H1 (cell line): ENCODE results near the gene ARHGAP8. TPM values are rescaled to one million over a fixed set of nuclear protein-coding genes. Genes with fewer than 3 reads are reported as not detected.

Source experiments
- CTCF ChIA-PET: fragments of 300-600 bp; sonication (Branson Sonifier 250); formaldehyde crosslinking; loops from one replicate; lab custom pipeline; 2021; ENCODE audit not compliant: partially characterized antibody; lab: Charles Lee
- POLR2A ChIA-PET: fragments of 300-600 bp; sonication (Branson Sonifier 250); formaldehyde crosslinking; loops from one replicate; lab custom pipeline; 2021; ENCODE audit warnings: inconsistent platforms; ENCODE audit not compliant: partially characterized antibody; lab: Charles Lee
- DNase-seq, 2 experiments: peaks; one replicate each; pipeline versions ENCODE4 v3.0.0 to v3.0.0-alpha.2; 2010 to 2022; ENCODE audit warnings: low spot score in 2 of 2, low read depth in 1 of 2, mixed read lengths in 1 of 2
- FAIRE-seq: peaks from 2 replicates; lab custom pipeline; 2011; peaks lifted over from hg19 to GRCh38; lab: Jason Lieb, UNC
- H2AFZ ChIP-seq: 2 replicates; pipeline ENCODE4 v1.8.1; 2012; ENCODE audit warnings: low read length, inconsistent platforms
- H2AK5ac ChIP-seq: 2 replicates; pipeline ENCODE4 v1.6.1; 2013; ENCODE audit warnings: low read depth, low read length
- H2BK120ac ChIP-seq: replicated peaks from 2 replicates; pipeline ENCODE3; 2013; ENCODE audit warnings: low read depth, low read length, inconsistent platforms
- H2BK12ac ChIP-seq: 2 replicates; pipeline ENCODE4 v1.6.1; 2013; ENCODE audit warnings: low read depth, low read length
- H2BK15ac ChIP-seq: 2 replicates; pipeline ENCODE4 v1.6.1; 2013; ENCODE audit warnings: low read length
- H2BK20ac ChIP-seq: 2 replicates; pipeline ENCODE4 v1.6.1; 2013; ENCODE audit warnings: low read length
- H2BK5ac ChIP-seq: 2 replicates; pipeline ENCODE4 v1.6.1; 2013; ENCODE audit warnings: low read depth, low read length
- H3K14ac ChIP-seq: 2 replicates; pipeline ENCODE4 v1.6.1; 2013; ENCODE audit warnings: inconsistent platforms; ENCODE audit not compliant: insufficient read length
- H3K18ac ChIP-seq: 2 replicates; pipeline ENCODE4 v1.6.1; 2013; ENCODE audit warnings: low read length; ENCODE audit errors: extremely low read depth
- H3K23ac ChIP-seq: 2 replicates; pipeline ENCODE4 v1.6.1; 2013; ENCODE audit warnings: inconsistent platforms; ENCODE audit not compliant: insufficient read length
- H3K23me2 ChIP-seq: 2 replicates; pipeline ENCODE4 v1.6.1; 2013; ENCODE audit warnings: low read depth, low read length
- H3K27ac ChIP-seq: 2 replicates; pipeline ENCODE4 v1.6.1; 2011; ENCODE audit warnings: low read depth, low read length, inconsistent platforms
- H3K27me3 ChIP-seq, 4 experiments: replicated peaks in 1 of 4; 1 replicate in 1 of 4; 2 replicates in 3 of 4; pipeline versions ENCODE4 v1.6.1 to v1.8.1; 2011 to 2013; ENCODE audit warnings: low read length in 3 of 4, mild to moderate bottlenecking in 3 of 4, inconsistent platforms in 2 of 4, mixed read lengths in 2 of 4, moderate library complexity in 1 of 4; ENCODE audit not compliant: control insufficient read depth in 3 of 4, insufficient read depth in 3 of 4; ENCODE audit errors: extremely low read depth in 1 of 4
- H3K36me3 ChIP-seq, 4 experiments: 2 replicates each; pipeline versions ENCODE4 v1.6.1 to v1.8.1; 2011 to 2013; ENCODE audit warnings: mild to moderate bottlenecking in 4 of 4, low read length in 3 of 4, moderate library complexity in 2 of 4, control low read depth in 1 of 4, inconsistent platforms in 1 of 4; ENCODE audit not compliant: insufficient read depth in 4 of 4, control insufficient read depth in 2 of 4
- H3K4ac ChIP-seq: replicated peaks from 2 replicates; pipeline ENCODE3; 2013; ENCODE audit warnings: low read length, low read depth, mixed read lengths, inconsistent platforms; ENCODE audit not compliant: insufficient read length
- H3K4me1 ChIP-seq, 4 experiments: replicated peaks in 1 of 4; 1 replicate in 1 of 4; 2 replicates in 3 of 4; pipeline versions ENCODE4 v1.6.1 to v1.8.1; 2011 to 2013; ENCODE audit warnings: low read length in 3 of 4, inconsistent platforms in 2 of 4, mixed read lengths in 1 of 4; ENCODE audit not compliant: insufficient read depth in 4 of 4, control insufficient read depth in 3 of 4
- H3K4me2 ChIP-seq, 2 experiments: 2 replicates each; pipeline versions ENCODE4 v1.6.1 to v1.8.1; 2011 to 2013; ENCODE audit warnings: low read depth in 2 of 2, low read length in 2 of 2, control low read depth in 1 of 2, inconsistent platforms in 1 of 2, mild to moderate bottlenecking in 1 of 2; ENCODE audit not compliant: insufficient read depth in 1 of 2
- H3K4me3 ChIP-seq, 4 experiments: fragments of 200-600, 300-600 bp in 1 of 4; sonication (generic), shearing (Covaris generic), sonication (Bioruptor Twin) in 1 of 4; 2 replicates each; pipeline versions ENCODE4 v1.5.1 to v1.8.1; 2011 to 2016; ENCODE audit warnings: low read length in 4 of 4, low read depth in 3 of 4, control low read depth in 2 of 4, inconsistent platforms in 2 of 4, mild to moderate bottlenecking in 2 of 4, mixed read lengths in 1 of 4, moderate library complexity in 1 of 4; ENCODE audit not compliant: insufficient read depth in 2 of 4; ENCODE audit errors: extremely low read depth in 1 of 4
- H3K56ac ChIP-seq: replicated peaks from 2 replicates; pipeline ENCODE3; 2013; ENCODE audit warnings: low read depth, mild to moderate bottlenecking, mixed read lengths, low read length, inconsistent platforms; ENCODE audit not compliant: insufficient read length
- H3K79me1 ChIP-seq: 2 replicates; pipeline ENCODE4 v1.6.1; 2013; ENCODE audit warnings: low read depth, low read length, control low read depth
- H3K79me2 ChIP-seq, 2 experiments: 2 replicates each; pipeline versions ENCODE4 v1.6.1 to v1.8.1; 2012 to 2013; ENCODE audit warnings: low read length in 2 of 2, mild to moderate bottlenecking in 2 of 2, inconsistent platforms in 1 of 2; ENCODE audit not compliant: insufficient read depth in 2 of 2, control insufficient read depth in 1 of 2
- H3K9ac ChIP-seq, 4 experiments: replicated peaks in 1 of 4; 1 replicate in 1 of 4; 2 replicates in 3 of 4; pipeline versions ENCODE4 v1.6.1 to v1.8.1; 2011 to 2013; ENCODE audit warnings: low read depth in 3 of 4, low read length in 3 of 4, control low read depth in 2 of 4, mild to moderate bottlenecking in 2 of 4, moderate library complexity in 2 of 4, inconsistent platforms in 1 of 4; ENCODE audit errors: extremely low read depth in 1 of 4
- H3K9me3 ChIP-seq, 2 experiments: 2 replicates each; pipeline versions ENCODE4 v1.6.1 to v1.8.1; 2012 to 2013; ENCODE audit warnings: mild to moderate bottlenecking in 2 of 2, moderate library complexity in 2 of 2, control low read depth in 1 of 2, inconsistent platforms in 1 of 2, low read depth in 1 of 2, low read length in 1 of 2, mixed read lengths in 1 of 2; ENCODE audit not compliant: insufficient read depth in 2 of 2
- H4K20me1 ChIP-seq, 2 experiments: replicated peaks in 1 of 2; 2 replicates each; pipeline versions ENCODE3 to v1.8.1; 2011 to 2013; ENCODE audit warnings: inconsistent platforms in 2 of 2, low read length in 2 of 2, mild to moderate bottlenecking in 1 of 2; ENCODE audit not compliant: insufficient read depth in 2 of 2, control insufficient read depth in 1 of 2
- H4K5ac ChIP-seq: 2 replicates; pipeline ENCODE4 v1.6.1; 2013; ENCODE audit warnings: low read length, low read depth, mixed read lengths, inconsistent platforms; ENCODE audit not compliant: insufficient read length
- H4K8ac ChIP-seq: 2 replicates; pipeline ENCODE4 v1.8.0; 2013; ENCODE audit warnings: mild to moderate bottlenecking, moderate library complexity, low read length, inconsistent platforms; ENCODE audit not compliant: insufficient read depth; ENCODE audit errors: extremely low read depth
- H4K91ac ChIP-seq: replicated peaks from 2 replicates; pipeline ENCODE3; 2013; ENCODE audit warnings: low read length, mixed read lengths, inconsistent platforms; ENCODE audit not compliant: insufficient read length
- HDAC2 ChIP-seq, 2 experiments: fragments of 300-600 bp in 1 of 2; sonication (generic) in 1 of 2; IDR thresholded peaks; 2 replicates each; pipeline ENCODE4 v1.6.1; 2011 to 2012; ENCODE audit warnings: low read depth in 2 of 2, low read length in 2 of 2, mild to moderate bottlenecking in 2 of 2, moderate library complexity in 2 of 2, borderline replicate concordance in 1 of 2, inconsistent platforms in 1 of 2
- SIN3A ChIP-seq, 2 experiments: IDR thresholded peaks in 1 of 2; conservative IDR thresholded peaks in 1 of 2; 2 replicates each; pipeline ENCODE4 v1.6.1; 2011 to 2012; ENCODE audit warnings: low read length in 2 of 2, improper control_type of control experiment in 1 of 2, low read depth in 1 of 2, mild to moderate bottlenecking in 1 of 2
- whole genome bisulfite sequencing, 2 experiments: shearing (Covaris generic) in 1 of 2; methylation state at CpG; one replicate each; pipeline versions ENCODE4 v1.1.6 to v1.1.7; 2013 to 2015; ENCODE audit warnings: low lambda C conversion rate in 2 of 2, mixed read lengths in 2 of 2, inconsistent platforms in 1 of 2, low coverage in 1 of 2, missing lambda C conversion rate in 1 of 2; ENCODE audit not compliant: insufficient replicate concordance in 2 of 2, insufficient coverage in 1 of 2, insufficient read length in 1 of 2; ENCODE audit errors: extremely low coverage in 1 of 2, missing lambda C conversion rate in 1 of 2; 5-methylcytosine and 5-hydroxymethylcytosine counted together
- polyA plus RNA-seq, 7 experiments: library from polyadenylated mRNA; depleted of rRNA in 3 of 7; stranded (reverse) in 5 of 7; unstranded in 2 of 7; fragments of >200 nt in 5 of 7; fragments of 200-250 nt in 2 of 7; gene quantifications; 1 replicate in 5 of 7; 2 replicates in 1 of 7; 4 replicates in 1 of 7; pipeline versions ENCODE4 v1.2.1 to v1.2.3, GENCODE V29; 2011 to 2013; ENCODE audit warnings: missing spikeins in 2 of 7, mixed read lengths in 2 of 7
- total RNA-seq: library from RNA; stranded (reverse); fragmentation: NEBNext Ultra II Directional; extraction: Animal tissue kit (Norgen Biotek cat#: 25700); gene quantifications from 2 replicates; pipeline ENCODE4 v1.2.1, GENCODE V29; 2021

The ARHGAP8 gene
- total and polyA plus RNA-seq, 2 of the 8 experiments (the other 6 are each of a cell fraction or from before 2014, with no cell fraction given) = 35.6 to 47.7 TPM

- Histone ChIP-seq H3K4ac (no peak overlapping the region), H3K79me2 (no peaks in the 10 kb centered on the region), H4K8ac (no peak overlapping the region), H3K23me2 (no peaks in the 10 kb centered on the region), H4K20me1 (no peaks in the 10 kb centered on the region), H2AFZ (no peak overlapping the region), H3K79me1 (no peaks in the 10 kb centered on the region), H3K36me3 (no peaks in the 10 kb centered on the region), H2AK5ac (no peak overlapping the region), H3K56ac (no peak overlapping the region), H3K18ac (no peak overlapping the region), H3K23ac (no peak overlapping the region), H2BK5ac (no peak overlapping the region), H4K5ac (no peak overlapping the region), H3K27me3 (no peaks in the 10 kb centered on the region), H2BK20ac (no peak overlapping the region), H2BK120ac (no peak overlapping the region), H3K27ac (no peak overlapping the region), H3K9ac (no peak overlapping the region), H3K4me3 (no peak overlapping the region), H3K9me3 (peaks cover 0 to 10% of the 10 kb centered on the region in 2 experiments; a peak in 1 of 4 replicates), H2BK15ac (no peak overlapping the region), H3K14ac (no peak overlapping the region), H4K91ac (no peak overlapping the region), H2BK12ac (no peak overlapping the region), H3K4me2 (no peak overlapping the region), H3K4me1 (peaks cover 0 to 7% (median 3%) of the 10 kb centered on the region in 4 experiments; a peak in 2 of 7 replicates)
- DNase-seq (no peak), FAIRE-seq (no peak)
- CTCF ChIA-PET = interaction anchor here (0.7 kb wide), 1 partner anchor 466 kb away, joined by 3 read pairs; no protein-coding TSS in a partner anchor
- WGBS, 2 experiments = 94% methylated on average over 1 of the region's 1 CpG; no CpG with 5 or more reads in 1 of the 2 experiments
- TF ChIP-seq SIN3A (conservative IDR thresholded peaks at IDR 0.05 in 1 of 2, IDR thresholded peaks at IDR 0.05 in 1 of 2; ENCODE audit: low read depth in 1 of 2, low read length in 2 of 2) (no peak), HDAC2 (IDR thresholded peaks at IDR 0.05; ENCODE audit: borderline replicate concordance in 1 of 2, low read depth in 2 of 2, low read length in 2 of 2) (no peak)
- POLR2A ChIA-PET = no interaction called here
These were observed 79.5 kb downstream of the ARHGAP8 start for GRCh38 chr22:44831885-44832284.
